SK-N-MC (cell line): ENCODE results near the gene PAK4.

Source experiments
- DNase-seq: peaks from one replicate; pipeline ENCODE4 v3.0.0-alpha.2; 2011; ENCODE audit warnings: low read depth, low spot score
- H3K27ac ChIP-seq: fragments of 200-600 bp; sonication (generic); 2 replicates; pipeline ENCODE4 v1.5.1; 2016; ENCODE audit warnings: mixed run types
- H3K36me3 ChIP-seq: fragments of 200-600 bp; sonication (generic); 2 replicates; pipeline ENCODE4 v1.6.1; 2017; ENCODE audit warnings: antibody characterized with exemption, low read length, mixed read lengths; ENCODE audit not compliant: insufficient read depth
- H3K4me3 ChIP-seq: fragments of 200-600 bp; sonication (generic); 2 replicates; pipeline ENCODE4 v1.5.1; 2016
- H3K9ac ChIP-seq: fragments of 200-600 bp; sonication (generic); 2 replicates; pipeline ENCODE4 v1.8.0; 2017; ENCODE audit warnings: mixed run types, mixed read lengths; ENCODE audit not compliant: insufficient read length
- H3K9me3 ChIP-seq: fragments of 200-600 bp; sonication (generic); 2 replicates; pipeline ENCODE4 v1.6.1; 2017; ENCODE audit warnings: low read depth, mild to moderate bottlenecking, antibody characterized with exemption, low read length, moderate library complexity, mixed read lengths
- EZH2 ChIP-seq: fragments of 200-600 bp; sonication (generic); IDR thresholded peaks from one replicate; pipeline ENCODE4 v1.6.1; 2017; ENCODE audit warnings: antibody characterized with exemption
- FOXP2 ChIP-seq: optimal IDR thresholded peaks from 2 replicates; pipeline ENCODE3; 2011; ENCODE audit warnings: mild to moderate bottlenecking, moderate library complexity; ENCODE audit not compliant: insufficient read depth; ENCODE audit errors: extremely low read length, control extremely low read depth
- POLR2AphosphoS5 ChIP-seq: IDR thresholded peaks from 2 replicates; pipeline ENCODE4 v1.6.1; 2012; ENCODE audit warnings: mild to moderate bottlenecking, low read depth, low read length, borderline replicate concordance

Gene PAK4

DNA sequence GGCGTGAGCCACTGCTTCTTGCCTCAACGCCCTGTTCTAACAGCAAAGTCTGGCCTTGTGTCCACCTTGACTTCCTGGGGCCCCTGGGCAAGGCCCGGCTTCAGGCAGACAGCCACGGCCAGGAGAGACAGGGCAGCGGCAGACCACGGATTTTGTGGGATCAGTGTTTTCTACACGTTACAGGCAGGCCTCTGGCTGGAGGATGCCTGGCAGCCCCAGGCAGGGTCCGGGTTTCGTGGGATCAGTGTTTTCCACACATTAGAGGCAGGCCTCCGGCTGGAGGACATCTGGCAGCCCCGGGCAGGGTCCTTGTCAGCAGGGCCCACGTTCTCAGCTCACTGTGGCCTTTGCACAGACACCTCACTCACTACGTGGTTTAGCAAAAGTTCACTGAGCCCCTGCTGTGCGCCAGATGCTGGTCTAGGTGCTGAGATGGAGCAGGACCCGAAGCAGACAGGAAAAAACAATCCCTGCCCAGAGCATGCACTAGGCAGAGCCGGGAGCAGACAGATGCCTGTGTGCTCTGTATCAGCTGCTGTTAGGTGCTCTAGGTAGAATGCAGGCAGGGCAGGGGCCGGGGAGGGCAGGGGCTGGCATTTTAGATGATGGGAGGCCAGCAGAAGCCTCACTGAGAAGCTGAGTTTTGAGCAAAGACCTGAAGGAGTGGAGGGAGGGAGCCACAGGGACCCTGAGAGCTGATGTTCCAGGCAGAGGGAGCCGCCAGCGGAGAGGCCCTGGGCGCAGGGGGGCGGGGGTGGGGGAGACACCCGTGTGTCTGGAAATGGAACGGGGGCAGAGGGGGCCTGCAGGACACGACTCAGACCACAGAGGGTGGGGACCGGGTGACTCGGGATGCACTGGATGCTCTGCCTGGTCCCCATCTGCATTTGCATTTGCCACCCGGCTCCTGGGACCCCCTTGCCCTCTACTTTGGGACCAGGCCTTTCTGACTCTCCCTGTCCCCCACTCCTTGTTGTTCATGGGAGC, 46.2 kb downstream of the PAK4 start:
- H3K9ac ChIP-seq: no peak overlapping the region
- no peak overlapping the region for H3K27ac ChIP-seq

DNA sequence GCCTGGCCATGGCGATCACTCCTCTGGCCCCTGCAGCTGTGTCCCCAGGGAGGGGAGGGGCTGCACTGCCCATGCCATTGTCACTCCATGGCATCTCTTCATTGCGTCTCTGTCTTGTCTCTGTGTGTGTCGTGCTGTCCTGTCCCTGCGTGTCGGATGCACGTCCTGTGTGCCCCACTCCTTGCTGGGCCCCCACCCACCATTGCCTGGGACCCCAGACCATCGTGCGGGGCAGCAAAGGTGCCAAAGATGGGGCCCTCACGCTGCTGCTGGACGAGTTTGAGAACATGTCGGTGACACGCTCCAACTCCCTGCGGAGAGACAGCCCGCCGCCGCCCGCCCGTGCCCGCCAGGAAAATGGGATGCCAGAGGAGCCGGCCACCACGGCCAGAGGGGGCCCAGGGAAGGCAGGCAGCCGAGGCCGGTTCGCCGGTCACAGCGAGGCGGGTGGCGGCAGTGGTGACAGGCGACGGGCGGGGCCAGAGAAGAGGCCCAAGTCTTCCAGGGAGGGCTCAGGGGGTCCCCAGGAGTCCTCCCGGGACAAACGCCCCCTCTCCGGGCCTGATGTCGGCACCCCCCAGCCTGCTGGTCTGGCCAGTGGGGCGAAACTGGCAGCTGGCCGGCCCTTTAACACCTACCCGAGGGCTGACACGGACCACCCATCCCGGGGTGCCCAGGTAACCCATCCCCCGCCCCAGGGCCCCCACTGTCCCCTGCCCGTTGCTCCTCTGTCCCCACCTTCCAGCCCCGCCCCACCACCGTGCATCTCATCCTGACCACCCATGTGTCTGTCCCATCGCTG, 47.3 kb downstream of the PAK4 start:
- no peak overlapping the region for H3K9ac ChIP-seq
- H3K9me3 ChIP-seq: no peaks in the 10 kb centered on the region
- H3K36me3 ChIP-seq: no peaks in the 10 kb centered on the region
- no peak overlapping the region for H3K4me3 ChIP-seq
- TF ChIP-seq POLR2AphosphoS5 (no peak), EZH2 (no peak), FOXP2 (no peak)
- no peak overlapping the region for H3K27ac ChIP-seq
- no peak for DNase-seq

More for the DNA sequence above, 46.2 kb downstream of the PAK4 start:
- no peaks in the 10 kb centered on the region for H3K9me3 ChIP-seq
- no peaks in the 10 kb centered on the region for H3K36me3 ChIP-seq
- TF ChIP-seq FOXP2 (no peak), EZH2 (no peak), POLR2AphosphoS5 (no peak)
- no peak for DNase-seq
- H3K4me3 ChIP-seq: no peak overlapping the region

DNA sequence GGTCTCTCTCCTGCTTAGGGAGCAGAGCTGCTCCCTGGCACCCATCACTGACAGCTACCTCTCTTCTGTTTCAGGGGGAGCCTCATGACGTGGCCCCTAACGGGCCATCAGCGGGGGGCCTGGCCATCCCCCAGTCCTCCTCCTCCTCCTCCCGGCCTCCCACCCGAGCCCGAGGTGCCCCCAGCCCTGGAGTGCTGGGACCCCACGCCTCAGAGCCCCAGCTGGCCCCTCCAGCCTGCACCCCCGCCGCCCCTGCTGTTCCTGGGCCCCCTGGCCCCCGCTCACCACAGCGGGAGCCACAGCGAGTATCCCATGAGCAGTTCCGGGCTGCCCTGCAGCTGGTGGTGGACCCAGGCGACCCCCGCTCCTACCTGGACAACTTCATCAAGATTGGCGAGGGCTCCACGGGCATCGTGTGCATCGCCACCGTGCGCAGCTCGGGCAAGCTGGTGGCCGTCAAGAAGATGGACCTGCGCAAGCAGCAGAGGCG, 48.0 kb downstream of the PAK4 start:
- TF ChIP-seq POLR2AphosphoS5 (no peak), EZH2 (no peak), FOXP2 (no peak)
- Histone ChIP-seq H3K27ac (no peak overlapping the region), H3K36me3 (no peaks in the 10 kb centered on the region), H3K4me3 (no peak overlapping the region), H3K9me3 (no peaks in the 10 kb centered on the region), H3K9ac (no peak overlapping the region)
- no peak for DNase-seq

DNA sequence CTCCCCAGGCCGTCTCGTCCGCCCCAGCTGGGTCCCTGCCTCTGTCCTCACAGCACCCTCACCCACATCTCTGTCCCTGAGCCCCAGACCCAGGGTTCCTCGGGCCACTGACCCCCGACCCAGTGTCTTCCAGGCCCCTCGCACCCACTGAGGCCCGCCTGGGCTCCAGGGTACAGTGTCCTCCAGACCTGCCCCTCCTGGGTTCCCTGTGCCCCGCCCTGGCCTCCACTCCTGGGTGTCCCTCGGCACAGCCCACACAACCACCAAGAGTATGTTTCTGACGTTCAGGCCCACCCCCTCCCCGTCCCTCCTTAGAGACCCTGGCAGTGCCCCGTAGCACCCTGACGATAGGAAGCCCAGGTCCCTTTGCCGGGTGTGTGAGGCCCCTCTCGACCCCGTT, 48.6 kb downstream of the PAK4 start:
- Histone ChIP-seq H3K27ac (no peak overlapping the region), H3K9me3 (no peaks in the 10 kb centered on the region), H3K9ac (no peak overlapping the region), H3K4me3 (no peak overlapping the region), H3K36me3 (no peaks in the 10 kb centered on the region)
- TF ChIP-seq FOXP2: no peak
- TF ChIP-seq POLR2AphosphoS5: no peak
- no peak for TF ChIP-seq EZH2
- no peak for DNase-seq

DNA sequence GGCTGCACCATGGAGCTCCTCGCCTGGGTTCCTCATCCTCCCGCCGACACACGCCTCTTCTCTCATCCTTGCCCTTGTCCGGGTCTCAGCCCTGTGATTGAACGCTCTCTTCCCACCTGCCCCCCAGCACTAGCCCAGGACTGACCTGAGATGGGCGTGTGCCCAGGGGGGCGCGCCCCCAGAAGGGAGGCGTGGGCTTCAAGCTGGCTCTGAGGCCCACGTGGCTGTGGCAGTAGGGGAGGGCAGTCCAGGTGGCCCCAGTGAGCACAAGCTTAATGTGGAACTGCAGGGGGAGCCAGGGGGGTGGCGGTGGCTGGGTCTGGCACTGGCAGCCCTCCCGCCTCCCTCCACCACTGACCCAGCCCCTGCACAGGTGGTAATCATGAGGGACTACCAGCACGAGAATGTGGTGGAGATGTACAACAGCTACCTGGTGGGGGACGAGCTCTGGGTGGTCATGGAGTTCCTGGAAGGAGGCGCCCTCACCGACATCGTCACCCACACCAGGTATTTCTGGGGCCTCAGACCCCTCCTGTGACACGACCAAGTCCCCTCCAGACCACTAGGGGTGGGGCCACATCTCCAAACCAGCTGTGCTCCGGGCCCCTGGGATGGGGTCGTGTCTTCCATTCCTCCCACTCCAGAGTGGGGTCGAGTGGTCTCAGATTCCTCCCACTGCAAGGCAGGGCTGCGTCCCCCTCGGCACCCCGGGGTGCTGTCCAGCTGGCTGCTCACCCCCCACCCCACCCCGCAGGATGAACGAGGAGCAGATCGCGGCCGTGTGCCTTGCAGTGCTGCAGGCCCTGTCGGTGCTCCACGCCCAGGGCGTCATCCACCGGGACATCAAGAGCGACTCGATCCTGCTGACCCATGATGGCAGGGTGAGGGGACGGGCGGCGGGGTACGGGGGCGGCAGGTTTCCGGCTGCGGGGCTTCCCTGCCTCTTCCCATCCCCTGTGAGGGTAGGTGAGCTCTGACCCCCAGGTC, 49.3 kb downstream of the PAK4 start:
- H3K9me3 ChIP-seq: no peaks in the 10 kb centered on the region
- TF ChIP-seq EZH2 (no peak), POLR2AphosphoS5 (no peak), FOXP2 (no peak)
- H3K9ac ChIP-seq: no peak overlapping the region
- no peak overlapping the region for H3K27ac ChIP-seq
- no peak for DNase-seq
- H3K4me3 ChIP-seq: no peak overlapping the region
- no peaks in the 10 kb centered on the region for H3K36me3 ChIP-seq

DNA sequence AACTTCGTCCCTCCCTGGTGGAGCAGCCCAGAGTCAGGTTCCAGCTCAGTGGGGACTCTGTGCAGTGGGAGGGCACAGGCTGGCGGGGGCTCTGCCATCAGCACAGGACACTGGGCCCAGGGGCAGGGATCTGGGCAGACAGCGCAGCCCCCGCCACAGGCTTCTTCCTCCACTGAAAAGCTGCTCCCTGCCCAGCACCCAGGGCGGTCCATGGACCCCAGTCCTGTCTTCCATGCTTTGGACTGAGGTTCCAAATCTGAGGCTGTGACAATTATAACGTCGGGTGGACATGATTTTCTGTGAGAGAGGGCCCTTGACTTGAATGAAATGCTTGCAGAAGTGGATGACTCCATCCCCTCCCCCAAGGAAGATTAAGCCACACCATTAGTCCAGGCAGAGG, 50.0 kb downstream of the PAK4 start:
- no peak for DNase-seq
- Histone ChIP-seq H3K27ac (no peak overlapping the region), H3K4me3 (no peak overlapping the region), H3K9ac (no peak overlapping the region), H3K36me3 (no peaks in the 10 kb centered on the region), H3K9me3 (no peaks in the 10 kb centered on the region)
- no peak for TF ChIP-seq EZH2
- no peak for TF ChIP-seq FOXP2
- TF ChIP-seq POLR2AphosphoS5: no peak

DNA sequence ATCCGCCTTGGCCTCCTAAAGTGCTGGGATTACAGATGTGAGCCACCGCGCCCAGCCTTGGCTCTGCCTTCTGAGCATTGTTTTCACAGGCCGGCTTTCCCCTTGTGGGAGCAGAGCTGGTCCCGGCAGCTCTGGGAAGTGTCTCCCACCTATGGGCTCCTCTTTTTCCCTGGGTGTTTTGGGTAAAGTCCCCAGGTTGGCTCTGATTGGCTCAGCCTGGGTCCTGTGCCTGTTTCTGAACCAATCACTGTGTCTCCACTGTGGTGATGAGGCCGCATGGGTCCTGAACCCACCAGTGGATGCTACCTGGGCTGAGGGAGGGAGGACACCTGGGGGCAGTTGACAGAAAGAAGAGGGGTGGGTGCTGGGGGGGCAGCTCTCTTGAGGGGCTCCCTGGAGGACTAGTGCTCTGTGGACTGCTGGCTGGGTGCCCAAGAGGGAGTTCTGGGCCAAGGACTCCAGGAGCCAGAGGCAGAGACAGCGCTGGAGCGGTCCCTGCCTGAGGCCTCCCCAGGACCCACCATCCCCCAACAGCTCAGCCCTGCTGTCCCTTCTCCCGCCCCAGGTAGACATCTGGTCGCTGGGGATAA, 51.6 kb downstream of the PAK4 start:
- TF ChIP-seq EZH2 (no peak), FOXP2 (no peak), POLR2AphosphoS5 (no peak)
- Histone ChIP-seq H3K9ac (no peak overlapping the region), H3K4me3 (no peak overlapping the region), H3K9me3 (no peaks in the 10 kb centered on the region), H3K27ac (no peak overlapping the region), H3K36me3 (no peaks in the 10 kb centered on the region)
- no peak for DNase-seq
